Measurements from ENCODE around the gene GRID2.
"Not testable (repeated sequence)": the region's sequence is repeated elsewhere in the genome, so short reads cannot be mapped to it uniquely, and the experiment has no call there.

GRCh38 chr4:93366169-93366755 lies 1062.5 kb downstream of the GRID2 start:
- not testable (repeated sequence) for TF ChIP-seq CTCF, POLR2A (IDR thresholded peaks at IDR 0.05)
